T-cell (primary cell): Measurements from ENCODE around the gene CASZ1. TPM values are rescaled to one million over a fixed set of nuclear protein-coding genes. Genes with fewer than 3 reads are reported as not detected.
A peak's percentile ranks its signal among the peaks of the same experiment; 100 is the strongest.

Source experiments
- ATAC-seq, 4 experiments: fragments of 200-7000 bp in 3 of 4; fragments of 150-1000 bp in 1 of 4; cut with Tn5 transposase; replicated peaks in 1 of 4; 1 replicate in 3 of 4; 2 replicates in 1 of 4; pipeline ENCODE4 v1.10.0; 2021; ENCODE audit warnings: moderate library complexity in 3 of 4, mild to moderate bottlenecking in 2 of 4, moderate number of reproducible peaks in 1 of 4
- CTCF ChIA-PET, 2 donors: fragments of 300-600 bp; sonication (Branson Sonifier 250); formaldehyde crosslinking; loops; one replicate each; lab custom pipeline; 2022; ENCODE audit warnings: antibody characterized with exemption in 2 of 2; lab: Charles Lee
- POLR2A ChIA-PET, 2 donors: fragments of 300-600 bp; sonication (Branson Sonifier 250); formaldehyde crosslinking; loops; one replicate each; lab custom pipeline; 2022; ENCODE audit warnings: antibody characterized with exemption in 2 of 2; lab: Charles Lee
- DNase-seq, 35 experiments: peaks; one replicate each; pipeline versions ENCODE4 v3.0.0 to v3.0.0-alpha.2; 2013 to 2023
- H3K27ac ChIP-seq: one replicate; pipeline ENCODE4 v1.5.1; 2013; ENCODE audit warnings: low read length
- H3K27me3 ChIP-seq, 2 experiments: replicated peaks in 1 of 2; 1 replicate in 1 of 2; 2 replicates in 1 of 2; pipeline versions ENCODE4 v1.6.1 to v1.7.0; 2013; ENCODE audit warnings: low read length in 1 of 2, mixed read lengths in 1 of 2; ENCODE audit not compliant: control insufficient read depth in 2 of 2, insufficient read depth in 2 of 2; ENCODE audit errors: extremely low read depth in 1 of 2
- H3K36me3 ChIP-seq, 2 donors: 1 replicate in 1 of 2; 2 replicates in 1 of 2; pipeline versions ENCODE4 v1.6.1 to v1.7.0; 2013; ENCODE audit warnings: low read length in 1 of 2; ENCODE audit not compliant: control insufficient read depth in 2 of 2, insufficient read depth in 1 of 2; ENCODE audit errors: extremely low read depth in 1 of 2
- H3K4me1 ChIP-seq, 2 experiments: 1 replicate in 1 of 2; 2 replicates in 1 of 2; pipeline versions ENCODE4 v1.6.1 to v1.7.0; 2013; ENCODE audit warnings: low read length in 2 of 2, mixed read lengths in 1 of 2; ENCODE audit not compliant: insufficient read depth in 2 of 2, control insufficient read depth in 1 of 2; ENCODE audit errors: extremely low read depth in 1 of 2
- H3K4me3 ChIP-seq, 2 donors: 1 replicate in 1 of 2; 2 replicates in 1 of 2; pipeline versions ENCODE4 v1.5.1 to v1.7.0; 2013; ENCODE audit warnings: mild to moderate bottlenecking in 2 of 2, low read length in 1 of 2, moderate library complexity in 1 of 2; ENCODE audit not compliant: control insufficient read depth in 1 of 2; ENCODE audit errors: extremely low read depth in 1 of 2
- H3K9me3 ChIP-seq: 2 replicates; pipeline ENCODE4 v1.7.0; 2013
- H3K27ac Mint-ChIP-seq, 2 donors: one replicate each; pipeline ENCODE4 v1.8.0; 2020 to 2021; ENCODE audit warnings: mild to moderate bottlenecking in 2 of 2, mixed read lengths in 2 of 2
- H3K27me3 Mint-ChIP-seq, 2 donors: one replicate each; pipeline ENCODE4 v1.8.0; 2021 to 2022; ENCODE audit warnings: mixed read lengths in 2 of 2
- H3K36me3 Mint-ChIP-seq: one replicate; pipeline ENCODE4 v1.8.0; 2021; ENCODE audit warnings: mixed read lengths
- H3K4me1 Mint-ChIP-seq, 3 donors: one replicate each; pipeline ENCODE4 v1.8.0; 2020 to 2022; ENCODE audit warnings: mixed read lengths in 3 of 3, mild to moderate bottlenecking in 1 of 3
- H3K4me3 Mint-ChIP-seq, 3 donors: one replicate each; pipeline ENCODE4 v1.8.0; 2020 to 2022; ENCODE audit warnings: mild to moderate bottlenecking in 3 of 3, mixed read lengths in 3 of 3, moderate library complexity in 3 of 3
- H3K9me3 Mint-ChIP-seq, 3 donors: one replicate each; pipeline ENCODE4 v1.8.0; 2020 to 2022; ENCODE audit warnings: mixed read lengths in 3 of 3
- WGBS: methylation state at CpG from one replicate; pipeline ENCODE4 v1.1.5; 2013; ENCODE audit warnings: missing lambda C conversion rate; ENCODE audit not compliant: insufficient coverage; 5-methylcytosine and 5-hydroxymethylcytosine counted together
- total RNA-seq, 35 experiments: library from RNA in 6 of 35; stranded (reverse) in 6 of 35; fragments of 120-200 nt in 1 of 35; gene quantifications; one replicate each; pipeline versions ENCODE4 v1.2.1 to v1.2.4 and lab custom pipeline; 2013 to 2026

The CASZ1 gene
- total RNA-seq, 5 donors from 2014 or later (not counting 1 experiment from before 2014, with no cell fraction given) = 12.9 to 23.0 (median 14.3) TPM

- Mint-ChIP-seq H3K4me3 (no peak overlapping the region), H3K27ac (no peak overlapping the region), H3K9me3 (no peaks in the 10 kb centered on the region), H3K27me3 (peaks cover 19 to 37% of the 10 kb centered on the region in 2 donors), H3K4me1 (no peaks in the 10 kb centered on the region), H3K36me3 (no peaks in the 10 kb centered on the region)
- ChIA-PET POLR2A (no interaction called here), CTCF (no interaction called here)
- H3K36me3 ChIP-seq = no peaks in the 10 kb centered on the region
- no peak for DNase-seq
- peaks cover 2 to 57% of the 10 kb centered on the region in 2 experiments for H3K27me3 ChIP-seq
- H3K27ac ChIP-seq = no peak overlapping the region
- H3K4me1 ChIP-seq = no peaks in the 10 kb centered on the region
- WGBS = 73% methylated on average over 10 of the region's 11 CpGs
- no peak overlapping the region for H3K4me3 ChIP-seq
- no peaks in the 10 kb centered on the region for H3K9me3 ChIP-seq
- ATAC-seq = no peak
Measured at GRCh38 chr1:10812387-10812915, 16.0 kb upstream of the CASZ1 start.

GRCh38 chr1:10808441-10808840, 12.0 kb upstream of the CASZ1 start:
- no peak for DNase-seq
- ChIA-PET CTCF (interaction anchor here in 1 of 2 donors (0.6 kb wide), 1 partner anchor 815 kb away, joined by 3 read pairs; no protein-coding TSS in a partner anchor), POLR2A (no interaction called here)
- H3K4me3 Mint-ChIP-seq = no peak overlapping the region
- Histone ChIP-seq H3K27me3 (peaks cover 2 to 59% of the 10 kb centered on the region in 2 experiments), H3K4me3 (no peak overlapping the region), H3K4me1 (peaks cover 0 to 6% of the 10 kb centered on the region in 2 experiments), H3K36me3 (no peaks in the 10 kb centered on the region), H3K27ac (no peak overlapping the region), H3K9me3 (no peaks in the 10 kb centered on the region)
- ATAC-seq = no peak
- H3K27ac Mint-ChIP-seq = no peak overlapping the region
- peaks cover 31 to 61% of the 10 kb centered on the region in 2 donors for H3K27me3 Mint-ChIP-seq
- 29% methylated on average over 4 of the region's 7 CpGs for WGBS
- H3K36me3 Mint-ChIP-seq = no peaks in the 10 kb centered on the region
- no peaks in the 10 kb centered on the region for H3K9me3 Mint-ChIP-seq
- H3K4me1 Mint-ChIP-seq = peaks cover 4 to 9% (median 5%) of the 10 kb centered on the region in 3 donors

- H3K27me3 Mint-ChIP-seq = peaks cover 31 to 64% of the 10 kb centered on the region in 2 donors
- no peaks in the 10 kb centered on the region for H3K36me3 Mint-ChIP-seq
- ATAC-seq (no peak), DNase-seq (no peak)
- no peaks in the 10 kb centered on the region for H3K36me3 ChIP-seq
- no peak overlapping the region for H3K4me3 Mint-ChIP-seq
- H3K27ac Mint-ChIP-seq = no peak overlapping the region
- H3K9me3 ChIP-seq = no peaks in the 10 kb centered on the region
- WGBS = 80% methylated on average over 5 of the region's 5 CpGs
- ChIA-PET CTCF (no interaction called here), POLR2A (no interaction called here)
- H3K27me3 ChIP-seq = peaks cover 2 to 53% of the 10 kb centered on the region in 2 experiments
- no peaks in the 10 kb centered on the region for H3K9me3 Mint-ChIP-seq
- peaks cover 0 to 6% of the 10 kb centered on the region in 2 experiments for H3K4me1 ChIP-seq
- no peak overlapping the region for H3K27ac ChIP-seq
- H3K4me1 Mint-ChIP-seq = peaks cover 4 to 9% (median 5%) of the 10 kb centered on the region in 3 donors
- no peak overlapping the region for H3K4me3 ChIP-seq
Measured at GRCh38 chr1:10806966-10807365, 10.5 kb upstream of the CASZ1 start.

- Histone ChIP-seq H3K4me3 (no peak overlapping the region), H3K27me3 (peaks cover 0 to 50% of the 10 kb centered on the region in 2 experiments), H3K27ac (no peak overlapping the region), H3K36me3 (no peaks in the 10 kb centered on the region), H3K9me3 (no peaks in the 10 kb centered on the region), H3K4me1 (peaks cover 0 to 6% of the 10 kb centered on the region in 2 experiments)
- Mint-ChIP-seq H3K36me3 (no peaks in the 10 kb centered on the region), H3K9me3 (no peaks in the 10 kb centered on the region), H3K27ac (no peak overlapping the region), H3K4me1 (peaks cover 4 to 9% (median 5%) of the 10 kb centered on the region in 3 donors), H3K4me3 (no peak overlapping the region), H3K27me3 (peaks cover 45 to 58% of the 10 kb centered on the region in 2 donors)
- ATAC-seq (no peak), DNase-seq (peak in 2 of 35 experiments; percentile 10 to 15)
- POLR2A ChIA-PET = no interaction called here
- CTCF ChIA-PET = no interaction called here
- 44% methylated on average over 10 of the region's 21 CpGs for WGBS
Measured at GRCh38 chr1:10803971-10804820, 7.8 kb upstream of the CASZ1 start.

- ATAC-seq (no peak), DNase-seq (no peak)
- 73% methylated on average over 3 of the region's 12 CpGs for WGBS
- H3K4me1 ChIP-seq = peaks cover 0 to 6% of the 10 kb centered on the region in 2 experiments
- H3K4me3 ChIP-seq = no peak overlapping the region
- Mint-ChIP-seq H3K27ac (no peak overlapping the region), H3K27me3 (peaks cover 45 to 58% of the 10 kb centered on the region in 2 donors), H3K36me3 (no peaks in the 10 kb centered on the region), H3K9me3 (no peaks in the 10 kb centered on the region), H3K4me1 (peaks cover 4 to 9% (median 5%) of the 10 kb centered on the region in 3 donors), H3K4me3 (no peak overlapping the region)
- peaks cover 0 to 49% of the 10 kb centered on the region in 2 experiments for H3K27me3 ChIP-seq
- no peaks in the 10 kb centered on the region for H3K9me3 ChIP-seq
- ChIA-PET POLR2A (no interaction called here), CTCF (no interaction called here)
- no peak overlapping the region for H3K27ac ChIP-seq
- H3K36me3 ChIP-seq = no peaks in the 10 kb centered on the region
Measured at GRCh38 chr1:10802944-10803715, 6.7 kb upstream of the CASZ1 start.

GRCh38 chr1:10800778-10801177, 4.3 kb upstream of the CASZ1 start:
- ChIA-PET POLR2A (no interaction called here), CTCF (no interaction called here)
- Histone ChIP-seq H3K27me3 (peaks cover 4 to 57% of the 10 kb centered on the region in 2 experiments), H3K9me3 (no peaks in the 10 kb centered on the region), H3K4me3 (no peak overlapping the region), H3K4me1 (peaks cover 0 to 15% of the 10 kb centered on the region in 2 experiments), H3K27ac (no peak overlapping the region), H3K36me3 (no peaks in the 10 kb centered on the region)
- WGBS = no CpG with 5 or more reads among the region's 3 CpGs
- H3K27me3 Mint-ChIP-seq = peaks cover 47 to 55% of the 10 kb centered on the region in 2 donors
- no peaks in the 10 kb centered on the region for H3K9me3 Mint-ChIP-seq
- no peak for DNase-seq
- peaks cover 4 to 9% (median 5%) of the 10 kb centered on the region in 3 donors for H3K4me1 Mint-ChIP-seq
- H3K27ac Mint-ChIP-seq = no peak overlapping the region
- ATAC-seq = no peak
- no peaks in the 10 kb centered on the region for H3K36me3 Mint-ChIP-seq
- no peak overlapping the region for H3K4me3 Mint-ChIP-seq
